ENCODE measurements around the gene KIF26A.
"Not testable (repeated sequence)": the region's sequence is repeated elsewhere in the genome, so short reads cannot be mapped to it uniquely, and the experiment has no call there.

Gene KIF26A

DNA sequence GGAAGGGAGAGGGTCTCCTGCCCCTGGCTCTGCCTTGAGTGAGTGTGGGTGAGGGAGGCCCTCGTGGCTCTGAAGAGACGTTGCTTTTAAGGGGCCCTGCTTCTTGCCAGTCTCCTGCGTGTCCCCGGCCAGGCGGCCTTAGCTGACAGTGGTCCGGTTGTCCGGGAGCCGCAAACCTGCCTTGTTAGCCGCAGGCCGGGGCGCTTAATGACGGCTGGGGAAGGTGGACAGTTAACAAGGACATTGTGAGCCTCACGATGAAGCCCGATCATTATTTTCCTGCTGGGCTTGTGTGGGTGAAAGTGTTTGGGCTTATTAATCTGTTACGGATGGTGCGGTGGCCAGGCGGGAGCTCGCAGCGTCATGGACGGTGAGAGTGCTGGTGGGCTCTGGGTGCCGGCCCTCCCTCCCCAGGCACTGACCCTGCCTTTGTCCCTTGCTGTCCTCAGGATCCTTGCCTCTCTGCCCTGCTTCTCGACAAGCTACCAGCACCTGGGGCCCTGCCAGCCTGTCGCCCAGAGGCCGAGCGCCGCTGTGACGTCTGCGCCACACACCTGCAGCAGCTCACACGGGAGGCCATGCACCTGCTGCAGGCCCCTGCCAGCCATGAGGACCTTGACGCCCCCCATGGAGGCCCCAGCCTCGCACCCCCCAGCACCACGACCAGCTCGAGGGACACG lies 13.3 kb downstream of the KIF26A start:
- Histone ChIP-seq H4K20me1 (ENCODE audit: insufficient read depth, low read length) (no peaks in the 10 kb centered on the region), H3K36me3 (ENCODE audit: insufficient read depth, low read length) (no peaks in the 10 kb centered on the region), H3K4me3 (ENCODE audit: low read depth, low read length, poor library complexity, severe bottlenecking) (no peak overlapping the region), H3K9ac (ENCODE audit: low read length) (no peak overlapping the region), H3K27me3 (ENCODE audit: insufficient read depth, low read length) (no peaks in the 10 kb centered on the region; the same call in 1 of the 2 replicates), H3K4me2 (ENCODE audit: low read length) (no peak overlapping the region), H3K4me1 (ENCODE audit: insufficient read depth, low read length, severe bottlenecking) (no peaks in the 10 kb centered on the region), H3F3A (ENCODE audit: insufficient read depth, low read length) (no peaks in the 10 kb centered on the region), H3K9me3 (ENCODE audit: low read length) (no peaks in the 10 kb centered on the region), H2AFZ (ENCODE audit: low read length) (no peak overlapping the region), H3K27ac (ENCODE audit: low read depth, low read length, poor library complexity, severe bottlenecking) (no peak overlapping the region), H3K9me2 (ENCODE audit: low read depth, low read length) (no peaks in the 10 kb centered on the region), H3K79me2 (ENCODE audit: insufficient read depth, low read length) (no peaks in the 10 kb centered on the region)
- TF ChIP-seq, protein P1, sequence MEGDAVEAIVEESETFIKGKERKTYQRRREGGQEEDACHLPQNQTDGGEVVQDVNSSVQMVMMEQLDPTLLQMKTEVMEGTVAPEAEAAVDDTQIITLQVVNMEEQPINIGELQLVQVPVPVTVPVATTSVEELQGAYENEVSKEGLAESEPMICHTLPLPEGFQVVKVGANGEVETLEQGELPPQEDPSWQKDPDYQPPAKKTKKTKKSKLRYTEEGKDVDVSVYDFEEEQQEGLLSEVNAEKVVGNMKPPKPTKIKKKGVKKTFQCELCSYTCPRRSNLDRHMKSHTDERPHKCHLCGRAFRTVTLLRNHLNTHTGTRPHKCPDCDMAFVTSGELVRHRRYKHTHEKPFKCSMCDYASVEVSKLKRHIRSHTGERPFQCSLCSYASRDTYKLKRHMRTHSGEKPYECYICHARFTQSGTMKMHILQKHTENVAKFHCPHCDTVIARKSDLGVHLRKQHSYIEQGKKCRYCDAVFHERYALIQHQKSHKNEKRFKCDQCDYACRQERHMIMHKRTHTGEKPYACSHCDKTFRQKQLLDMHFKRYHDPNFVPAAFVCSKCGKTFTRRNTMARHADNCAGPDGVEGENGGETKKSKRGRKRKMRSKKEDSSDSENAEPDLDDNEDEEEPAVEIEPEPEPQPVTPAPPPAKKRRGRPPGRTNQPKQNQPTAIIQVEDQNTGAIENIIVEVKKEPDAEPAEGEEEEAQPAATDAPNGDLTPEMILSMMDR (IDR thresholded peaks at IDR 0.05; ENCODE audit: low read length) = no peak
- TF ChIP-seq EZH2 (IDR thresholded peaks at IDR 0.05; ENCODE audit: borderline replicate concordance, low read length) = no peak

DNA sequence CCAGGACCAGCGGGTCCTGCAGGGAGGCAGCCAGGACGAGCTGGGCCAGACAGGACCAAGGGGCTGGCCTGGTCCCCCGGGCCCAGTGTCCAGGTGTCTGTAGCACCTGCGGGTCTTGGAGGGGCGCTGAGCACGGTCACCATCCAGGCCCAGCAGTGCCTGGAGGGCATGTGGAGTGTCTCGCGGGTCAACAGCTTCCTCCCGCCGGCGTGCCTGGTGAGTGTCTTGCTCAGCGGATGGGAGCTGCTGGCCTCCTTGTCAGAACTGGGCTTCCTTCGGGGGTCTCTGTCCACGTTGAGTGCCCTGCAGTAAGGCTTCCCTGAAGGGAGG lies 13.8 kb downstream of the KIF26A start:
- Histone ChIP-seq H3K9me3 (ENCODE audit: low read length) (no peaks in the 10 kb centered on the region), H3K36me3 (ENCODE audit: insufficient read depth, low read length) (no peaks in the 10 kb centered on the region), H2AFZ (ENCODE audit: low read length) (no peak overlapping the region), H4K20me1 (ENCODE audit: insufficient read depth, low read length) (no peaks in the 10 kb centered on the region), H3K79me2 (ENCODE audit: insufficient read depth, low read length) (no peaks in the 10 kb centered on the region), H3K9me2 (ENCODE audit: low read depth, low read length) (no peaks in the 10 kb centered on the region), H3K27me3 (ENCODE audit: insufficient read depth, low read length) (no peaks in the 10 kb centered on the region; the same call in 1 of the 2 replicates), H3K27ac (ENCODE audit: low read depth, low read length, poor library complexity, severe bottlenecking) (no peak overlapping the region), H3K9ac (ENCODE audit: low read length) (no peak overlapping the region), H3K4me2 (ENCODE audit: low read length) (no peak overlapping the region), H3K4me1 (ENCODE audit: insufficient read depth, low read length, severe bottlenecking) (no peaks in the 10 kb centered on the region), H3F3A (ENCODE audit: insufficient read depth, low read length) (no peaks in the 10 kb centered on the region), H3K4me3 (ENCODE audit: low read depth, low read length, poor library complexity, severe bottlenecking) (no peak overlapping the region)
- TF ChIP-seq, protein P1 (IDR thresholded peaks at IDR 0.05; ENCODE audit: low read length) = no peak
- no peak for TF ChIP-seq EZH2 (IDR thresholded peaks at IDR 0.05; ENCODE audit: borderline replicate concordance, low read length)

DNA sequence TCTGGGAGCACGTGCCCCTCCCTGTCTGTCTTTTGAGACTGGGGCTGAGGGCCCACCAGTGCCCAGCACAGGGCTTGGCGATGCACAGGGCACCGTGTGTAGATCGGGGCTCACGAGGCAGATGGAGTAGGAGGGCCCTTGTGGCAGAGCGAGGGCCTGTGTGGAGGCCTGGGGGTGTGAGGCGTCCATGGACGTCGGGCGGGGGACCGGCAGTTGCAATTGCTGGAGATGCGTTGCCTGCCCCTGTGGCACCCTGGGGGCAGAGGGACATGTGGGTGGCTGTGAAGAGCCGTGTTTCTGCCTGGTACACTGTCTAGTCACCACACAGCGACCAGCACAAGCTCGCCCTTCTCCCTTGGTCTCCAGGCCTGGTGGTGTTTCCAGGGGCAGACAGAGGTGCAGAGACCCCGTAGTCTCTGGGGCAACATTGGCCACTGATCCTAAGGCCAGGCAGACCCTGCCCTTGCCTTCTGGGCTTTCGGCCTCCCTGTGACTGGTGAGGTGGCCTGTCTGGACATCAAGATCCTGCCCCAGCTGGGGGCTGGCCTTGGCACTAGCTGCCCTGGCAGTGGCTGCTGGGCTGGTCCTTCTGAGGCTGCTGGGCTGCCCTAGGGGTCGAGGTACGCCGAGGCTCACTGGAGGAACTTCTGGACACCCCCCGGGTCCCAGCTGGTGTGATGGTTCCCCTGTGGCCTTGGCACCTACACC lies 14.5 kb downstream of the KIF26A start:
- H3K36me3 ChIP-seq (ENCODE audit: insufficient read depth, low read length) = no peaks in the 10 kb centered on the region
- H3K9me3 ChIP-seq (ENCODE audit: low read length) = no peaks in the 10 kb centered on the region
- no peaks in the 10 kb centered on the region for H3F3A ChIP-seq (ENCODE audit: insufficient read depth, low read length)
- no peak overlapping the region for H3K9ac ChIP-seq (ENCODE audit: low read length)
- H3K27me3 ChIP-seq (ENCODE audit: insufficient read depth, low read length) = no peaks in the 10 kb centered on the region; the same call in 1 of the 2 replicates
- no peak overlapping the region for H3K27ac ChIP-seq (ENCODE audit: low read depth, low read length, poor library complexity, severe bottlenecking)
- no peak overlapping the region for H2AFZ ChIP-seq (ENCODE audit: low read length)
- TF ChIP-seq EZH2 (IDR thresholded peaks at IDR 0.05; ENCODE audit: borderline replicate concordance, low read length) = no peak
- TF ChIP-seq, protein P1 (IDR thresholded peaks at IDR 0.05; ENCODE audit: low read length) = no peak
- no peaks in the 10 kb centered on the region for H3K79me2 ChIP-seq (ENCODE audit: insufficient read depth, low read length)
- H3K9me2 ChIP-seq (ENCODE audit: low read depth, low read length) = no peaks in the 10 kb centered on the region
- H4K20me1 ChIP-seq (ENCODE audit: insufficient read depth, low read length) = no peaks in the 10 kb centered on the region
- no peak overlapping the region for H3K4me3 ChIP-seq (ENCODE audit: low read depth, low read length, poor library complexity, severe bottlenecking)
- no peak overlapping the region for H3K4me2 ChIP-seq (ENCODE audit: low read length)
- no peaks in the 10 kb centered on the region for H3K4me1 ChIP-seq (ENCODE audit: insufficient read depth, low read length, severe bottlenecking)

DNA sequence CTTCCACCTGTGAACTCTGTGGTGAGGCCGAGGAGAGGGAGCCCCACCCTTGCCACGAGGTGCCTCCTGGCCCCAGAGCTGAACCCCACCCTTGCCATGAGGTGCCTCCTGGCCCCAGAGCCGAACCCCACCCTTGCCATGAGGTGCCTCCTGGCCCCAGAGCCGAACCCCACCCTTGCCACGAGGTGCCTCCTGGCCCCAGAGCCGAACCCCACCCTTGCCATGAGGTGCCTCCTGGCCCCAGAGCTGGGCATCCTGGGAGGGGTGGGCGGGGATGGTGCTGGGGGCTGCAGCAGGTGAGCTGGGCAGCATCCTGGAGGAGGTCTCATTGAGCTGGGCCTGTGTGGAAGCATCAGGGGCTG lies 15.0 kb downstream of the KIF26A start:
- not testable (repeated sequence) for H3K27me3 ChIP-seq (ENCODE audit: insufficient read depth, low read length); H3K79me2 ChIP-seq (ENCODE audit: insufficient read depth, low read length); H4K20me1 ChIP-seq (ENCODE audit: insufficient read depth, low read length)

More for the DNA sequence above, 15.0 kb downstream of the KIF26A start:
- H3K9me3 ChIP-seq (ENCODE audit: low read length); H3K4me2 ChIP-seq (ENCODE audit: low read length); H3F3A ChIP-seq (ENCODE audit: insufficient read depth, low read length); H3K36me3 ChIP-seq (ENCODE audit: insufficient read depth, low read length); H3K9me2 ChIP-seq (ENCODE audit: low read depth, low read length); H2AFZ ChIP-seq (ENCODE audit: low read length); H3K4me1 ChIP-seq (ENCODE audit: insufficient read depth, low read length, severe bottlenecking); H3K4me3 ChIP-seq (ENCODE audit: low read depth, low read length, poor library complexity, severe bottlenecking); H3K27ac ChIP-seq (ENCODE audit: low read depth, low read length, poor library complexity, severe bottlenecking); H3K9ac ChIP-seq (ENCODE audit: low read length): not testable (repeated sequence)

Measured in OCI-LY1 (cell line).